ELF-1 (cell line): ENCODE measurements around the gene MMEL1.
A peak's percentile ranks its signal among the peaks of the same experiment; 100 is the strongest.
"Not testable (repeated sequence)": the region's sequence is repeated elsewhere in the genome, so short reads cannot be mapped to it uniquely, and the experiment has no call there.

Experiments used
- DNase-seq: peaks from one replicate; pipeline ENCODE4 v3.0.0-alpha.2; 2016; ENCODE audit warnings: low read depth, low spot score

Gene MMEL1

GRCh38 chr1:2575801-2576663 is 56.8 kb downstream of the MMEL1 start:
- no peak for DNase-seq

- DNase-seq = no peak
These were observed 58.5 kb downstream of the MMEL1 start for GRCh38 chr1:2574350-2574749.

GRCh38 chr1:2573250-2573920 is 59.4 kb downstream of the MMEL1 start:
- DNase-seq = no peak

GRCh38 chr1:2571348-2571747 is 61.5 kb downstream of the MMEL1 start:
- DNase-seq = no peak

GRCh38 chr1:2570332-2570731 is 62.5 kb downstream of the MMEL1 start:
- DNase-seq = no peak

- not testable (repeated sequence) for DNase-seq
These were observed 63.1 kb downstream of the MMEL1 start for GRCh38 chr1:2569703-2570102.

GRCh38 chr1:2569060-2569459 is 63.8 kb downstream of the MMEL1 start:
- DNase-seq = no peak

GRCh38 chr1:2568187-2568816 is 64.5 kb downstream of the MMEL1 start:
- DNase-seq = not testable (repeated sequence)

- DNase-seq = no peak
These were observed 65.6 kb downstream of the MMEL1 start for GRCh38 chr1:2567083-2567679.

GRCh38 chr1:2566101-2567045 is 66.4 kb downstream of the MMEL1 start:
- peak; percentile 94 for DNase-seq

GRCh38 chr1:2564815-2565374 is 67.9 kb downstream of the MMEL1 start:
- no peak for DNase-seq

GRCh38 chr1:2564006-2564814 is 68.6 kb downstream of the MMEL1 start:
- DNase-seq = no peak

GRCh38 chr1:2563205-2563604 is 69.6 kb downstream of the MMEL1 start:
- no peak for DNase-seq

GRCh38 chr1:2561898-2562895 is 70.6 kb downstream of the MMEL1 start:
- DNase-seq = no peak

- DNase-seq = no peak
These were observed 71.4 kb downstream of the MMEL1 start for GRCh38 chr1:2561446-2561845.

GRCh38 chr1:2560299-2561073 is 72.3 kb downstream of the MMEL1 start:
- no peak for DNase-seq

- DNase-seq = no peak
These were observed 73.1 kb downstream of the MMEL1 start for GRCh38 chr1:2559509-2560298.
